GM19463 (cell line): ENCODE data around the gene BAX.

ENCODE experiments used
- ATAC-seq: cut with Tn5 transposase; IDR thresholded peaks from one replicate; pipeline ENCODE4 v1.9.1; 2021; ENCODE audit warnings: mild to moderate bottlenecking, moderate library complexity; ENCODE audit not compliant: unreplicated experiment

BAX gene

DNA sequence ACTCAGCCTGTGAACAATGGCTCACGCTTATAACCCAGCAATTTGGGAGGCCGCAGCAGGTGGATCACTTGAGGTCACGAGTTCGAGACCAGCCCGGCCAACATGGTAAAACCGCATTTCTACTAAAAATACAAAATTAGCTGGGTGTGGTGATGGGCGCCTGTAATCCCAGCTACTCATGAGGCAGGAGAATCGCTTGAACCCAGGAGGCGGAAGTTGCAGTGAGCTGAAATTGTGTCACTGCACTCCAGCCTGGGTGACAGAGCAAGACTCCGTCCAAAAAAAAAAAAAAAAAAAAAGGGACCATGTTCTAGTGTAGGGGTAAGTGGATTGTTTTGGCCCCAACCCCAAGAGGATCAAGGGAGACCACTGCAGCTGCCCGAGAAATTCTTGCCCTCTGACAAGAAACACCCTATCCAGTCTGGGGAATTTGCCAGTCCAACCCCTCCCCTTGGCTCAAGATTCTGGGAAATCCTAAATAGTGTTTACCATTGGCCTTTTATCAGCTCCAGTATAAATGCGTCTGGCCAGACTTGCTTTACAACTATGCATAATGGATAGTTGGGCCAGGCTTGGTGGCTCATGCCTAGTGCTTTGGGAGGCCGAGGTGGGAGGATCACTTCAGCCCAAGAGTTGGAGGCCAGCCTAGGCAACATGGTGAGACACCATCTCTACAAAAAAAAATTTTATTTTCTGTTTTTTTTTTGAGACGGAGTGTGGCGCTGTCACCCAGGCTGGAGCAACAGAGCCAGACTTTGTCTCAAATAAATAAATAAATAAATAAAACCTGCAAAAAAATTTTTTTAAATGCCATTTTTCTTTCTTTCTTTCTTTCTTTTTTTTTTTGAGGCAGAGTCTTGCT lies 26.3 kb upstream of the BAX start:
- no peak for ATAC-seq

DNA sequence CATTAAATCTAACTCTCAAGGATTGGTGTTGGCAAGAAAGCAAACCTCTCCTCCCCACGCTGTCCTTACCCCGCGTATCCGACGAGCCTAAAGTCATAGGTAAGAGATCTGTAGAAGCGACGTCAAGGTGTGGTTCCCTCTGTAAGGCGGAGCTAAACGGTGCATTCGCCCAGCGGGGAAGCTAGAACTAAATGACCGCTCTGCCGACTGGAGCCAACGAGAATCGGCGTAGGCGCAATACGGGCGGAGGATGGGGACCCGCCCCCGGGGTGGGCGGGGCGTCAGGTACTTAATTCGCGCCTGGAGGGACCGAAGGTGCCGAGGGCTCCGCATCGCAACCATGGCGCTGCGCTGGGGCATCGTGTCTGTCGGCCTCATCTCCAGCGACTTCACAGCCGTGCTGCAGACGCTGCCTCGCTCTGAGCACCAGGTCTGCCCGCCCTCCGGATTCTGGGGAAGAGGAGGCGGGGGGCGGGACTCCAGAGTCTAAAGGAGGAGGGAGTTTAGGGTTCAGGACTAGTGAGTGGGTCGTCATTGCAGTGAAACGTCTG lies 21.2 kb upstream of the BAX start, which contains the start of gene DHDH:
DHDH (plus strand) TSS at position 318 of the 551 bp plus-strand sequence; CDS start at position 341, 23 bp downstream.
- ATAC-seq = peak; percentile 56

DNA sequence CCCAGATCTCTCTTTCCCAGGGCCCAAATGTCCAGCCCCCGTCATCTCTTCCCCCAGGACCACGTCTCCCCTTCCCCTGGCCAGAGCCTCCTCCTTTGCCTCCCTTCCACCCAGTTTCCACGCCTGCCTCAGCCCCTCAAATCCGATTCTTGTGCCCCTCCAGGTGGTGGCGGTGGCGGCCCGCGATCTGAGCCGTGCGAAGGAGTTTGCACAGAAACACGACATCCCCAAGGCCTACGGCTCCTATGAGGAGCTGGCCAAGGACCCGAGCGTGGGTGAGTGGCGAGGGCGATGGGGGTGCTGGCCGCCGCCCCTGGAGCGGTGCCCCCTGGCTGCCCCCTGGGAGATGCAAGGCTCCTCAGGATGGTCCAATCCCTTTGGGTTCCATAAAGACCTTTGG lies 19.8 kb upstream of the BAX start:
- ATAC-seq = no peak

DNA sequence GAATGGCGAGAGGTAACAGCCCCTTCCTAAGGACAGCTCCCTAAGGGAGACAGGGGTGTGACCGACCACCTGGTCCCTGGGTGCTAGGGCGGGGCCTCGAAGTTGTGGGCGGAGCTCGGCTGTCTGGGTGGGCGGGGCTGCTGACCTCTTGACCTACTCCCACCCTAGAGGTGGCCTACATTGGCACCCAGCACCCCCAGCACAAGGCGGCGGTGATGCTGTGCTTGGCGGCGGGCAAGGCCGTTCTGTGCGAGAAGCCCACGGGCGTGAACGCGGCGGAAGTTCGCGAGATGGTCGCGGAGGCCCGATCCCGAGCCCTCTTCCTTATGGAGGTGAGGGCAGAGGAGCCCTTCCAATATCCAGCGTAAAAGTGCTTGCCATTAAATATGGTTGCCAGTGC lies 18.8 kb upstream of the BAX start:
- no peak for ATAC-seq

DNA sequence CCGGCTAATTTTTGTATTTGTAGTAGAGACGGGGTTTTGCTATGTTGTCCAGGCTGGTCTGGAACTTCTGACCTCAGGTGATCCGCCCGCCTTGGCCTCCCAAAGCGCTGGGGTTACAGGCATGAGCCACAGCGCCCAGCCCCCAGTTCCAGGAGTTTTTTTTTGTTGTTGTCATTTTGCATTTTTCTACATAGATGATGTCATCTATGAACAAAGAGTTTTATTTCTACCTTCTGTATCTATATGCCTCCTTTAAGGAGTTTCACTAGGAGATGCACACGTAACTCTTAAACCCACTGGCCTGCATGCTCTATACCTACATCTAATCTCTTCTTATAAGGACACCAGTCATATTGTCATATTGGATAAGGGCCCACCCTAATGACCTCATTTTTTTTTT lies 16.4 kb upstream of the BAX start:
- no peak for ATAC-seq

DNA sequence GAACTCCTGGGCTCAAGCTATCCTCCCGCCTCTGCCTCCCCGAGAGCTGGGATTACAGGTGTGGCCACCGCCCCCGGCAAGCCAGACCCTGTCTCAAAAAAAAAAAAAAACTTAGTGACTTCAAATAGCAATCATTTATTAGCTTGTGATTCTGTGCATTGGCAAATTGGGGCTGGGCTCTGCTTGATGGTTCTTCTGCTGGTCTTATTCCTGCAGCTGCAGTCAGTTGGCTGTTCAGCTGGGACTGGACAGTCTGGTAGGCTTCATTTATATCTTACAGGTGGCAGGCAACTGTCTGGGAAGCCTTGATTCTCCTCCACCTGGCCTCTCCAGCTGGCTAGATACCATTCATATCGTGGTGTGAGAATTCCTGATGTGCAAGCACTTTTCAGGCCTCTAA lies 13.8 kb upstream of the BAX start:
- no peak for ATAC-seq

DNA sequence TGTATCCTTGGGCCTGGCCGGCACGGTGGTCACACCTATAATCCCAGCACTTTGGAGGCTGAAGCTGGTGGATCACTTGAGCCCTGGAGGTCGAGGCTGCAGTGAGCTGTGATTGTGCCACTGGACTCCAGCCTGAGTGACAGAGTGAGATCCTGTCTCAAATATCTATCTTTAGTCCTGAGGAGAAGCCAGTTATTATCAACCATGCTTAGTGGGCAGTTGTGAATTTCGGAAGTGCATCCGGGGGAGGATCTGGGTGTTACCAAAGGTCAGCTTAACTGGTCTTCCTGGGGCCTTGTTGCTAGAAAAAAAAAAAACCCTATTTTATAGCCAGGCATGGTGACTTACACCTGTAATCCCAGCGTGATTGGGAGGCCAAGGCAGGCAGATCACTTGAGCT lies 11.6 kb upstream of the BAX start:
- ATAC-seq = no peak

DNA sequence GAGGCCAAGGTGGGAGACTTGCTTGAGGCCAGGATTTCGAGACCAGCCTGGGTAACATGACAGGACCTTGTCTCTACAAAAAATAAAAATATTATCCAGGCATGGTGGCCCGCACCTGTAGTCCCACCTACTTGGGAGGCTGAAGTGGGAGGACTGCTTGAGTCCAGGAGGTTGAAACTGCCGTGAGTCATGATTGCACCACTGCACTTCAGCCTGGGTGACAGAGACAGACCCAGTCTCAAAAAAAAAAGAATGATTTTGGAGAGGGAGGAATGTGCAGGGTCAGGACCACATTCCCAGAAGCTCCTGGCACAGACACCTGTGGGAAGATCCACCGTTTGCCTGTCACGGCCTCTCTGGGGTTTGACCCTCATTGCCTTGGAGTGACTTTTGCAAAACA lies 9.3 kb upstream of the BAX start:
- no peak for ATAC-seq

DNA sequence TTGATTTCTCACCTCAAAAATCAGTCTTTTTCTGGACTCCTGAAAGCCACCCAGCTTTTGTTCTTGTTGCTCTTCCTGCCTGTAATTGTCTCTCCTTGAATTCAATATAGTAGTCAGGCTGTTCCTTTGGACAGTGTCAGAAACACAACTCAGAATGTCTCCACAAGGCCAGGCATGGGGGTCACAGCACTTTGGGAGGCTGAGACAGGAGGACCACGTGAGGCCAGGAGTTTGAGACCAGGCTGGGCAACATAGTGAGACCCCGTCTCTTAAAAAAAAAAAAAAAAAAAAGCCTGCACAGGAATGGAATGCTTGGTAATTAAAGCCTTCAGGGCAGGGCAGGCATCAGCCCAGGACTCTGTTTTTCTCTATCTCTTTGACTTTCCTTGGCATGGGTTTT lies 8.9 kb upstream of the BAX start:
- no peak for ATAC-seq

DNA sequence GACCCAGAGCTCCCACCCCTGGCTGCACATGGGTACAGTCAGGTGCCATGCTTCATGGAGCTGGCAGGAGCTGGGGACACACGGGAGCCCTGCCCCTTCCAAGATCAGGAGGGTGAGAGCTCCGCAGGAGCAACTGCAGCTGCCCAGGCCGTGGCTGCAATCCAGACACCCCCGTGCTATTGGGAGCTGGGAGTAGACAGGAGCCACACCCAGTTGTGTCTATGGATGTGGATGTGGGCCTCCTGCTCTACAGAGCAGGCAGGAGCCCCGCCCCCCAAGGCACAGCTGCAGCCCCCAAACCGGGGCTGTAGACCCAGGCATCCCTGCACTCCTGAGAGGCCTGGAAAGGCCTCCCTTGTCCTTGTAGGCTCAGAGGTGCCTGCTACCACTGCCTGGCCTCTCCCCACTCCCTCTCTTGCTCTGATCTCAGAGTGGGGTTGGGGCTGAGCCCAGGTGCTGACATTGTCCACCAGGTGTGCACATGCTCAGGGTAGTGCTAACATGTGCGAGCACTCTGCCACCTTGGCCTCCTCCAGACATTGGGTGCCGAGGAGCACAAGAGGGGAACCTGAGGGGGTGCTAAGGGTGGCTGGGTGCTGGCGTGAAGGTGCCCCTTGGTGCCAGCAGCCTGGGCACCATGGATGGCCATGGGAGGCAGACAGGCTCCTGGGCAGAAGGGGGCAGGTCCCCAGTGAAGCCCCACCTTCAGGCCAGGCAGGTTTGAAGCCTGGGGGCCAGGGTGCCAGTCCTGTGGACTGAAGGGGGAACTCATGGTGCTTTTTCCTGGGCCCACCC lies 8.0 kb upstream of the BAX start:
- no peak for ATAC-seq

DNA sequence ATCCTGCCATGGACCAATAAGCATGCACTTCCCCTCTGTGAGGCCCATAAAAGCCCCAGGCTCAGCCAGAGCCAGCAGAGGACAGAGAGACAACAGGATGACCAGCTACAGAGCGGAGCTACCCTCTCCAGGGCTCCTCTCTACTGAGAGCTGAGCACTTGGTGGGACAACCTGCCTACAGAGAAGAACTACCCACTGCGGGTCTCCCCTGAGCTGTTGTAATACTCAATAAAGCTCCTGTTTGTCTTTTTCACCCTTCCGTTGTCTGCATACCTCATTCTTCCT lies 7.5 kb upstream of the BAX start:
- no peak for ATAC-seq

DNA sequence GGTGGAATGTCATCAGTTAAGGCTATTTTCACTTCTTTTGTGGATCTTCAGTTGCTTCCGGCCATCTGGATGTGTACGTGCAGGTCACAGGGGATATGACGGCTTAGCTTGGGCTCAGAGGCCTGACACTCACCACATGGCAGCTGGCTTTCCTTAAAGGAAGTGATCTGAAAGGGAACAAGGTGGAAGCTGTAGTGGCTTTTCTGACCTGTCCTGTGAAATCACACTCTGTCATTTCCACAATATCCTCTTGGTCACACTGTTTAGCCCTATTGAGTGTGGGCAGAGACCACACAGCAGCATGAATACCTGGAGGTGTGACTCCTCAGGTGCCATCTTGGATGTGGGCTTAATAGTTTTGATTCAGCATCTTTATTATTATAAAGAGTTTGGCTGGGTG lies 4.5 kb upstream of the BAX start:
- no peak for ATAC-seq

DNA sequence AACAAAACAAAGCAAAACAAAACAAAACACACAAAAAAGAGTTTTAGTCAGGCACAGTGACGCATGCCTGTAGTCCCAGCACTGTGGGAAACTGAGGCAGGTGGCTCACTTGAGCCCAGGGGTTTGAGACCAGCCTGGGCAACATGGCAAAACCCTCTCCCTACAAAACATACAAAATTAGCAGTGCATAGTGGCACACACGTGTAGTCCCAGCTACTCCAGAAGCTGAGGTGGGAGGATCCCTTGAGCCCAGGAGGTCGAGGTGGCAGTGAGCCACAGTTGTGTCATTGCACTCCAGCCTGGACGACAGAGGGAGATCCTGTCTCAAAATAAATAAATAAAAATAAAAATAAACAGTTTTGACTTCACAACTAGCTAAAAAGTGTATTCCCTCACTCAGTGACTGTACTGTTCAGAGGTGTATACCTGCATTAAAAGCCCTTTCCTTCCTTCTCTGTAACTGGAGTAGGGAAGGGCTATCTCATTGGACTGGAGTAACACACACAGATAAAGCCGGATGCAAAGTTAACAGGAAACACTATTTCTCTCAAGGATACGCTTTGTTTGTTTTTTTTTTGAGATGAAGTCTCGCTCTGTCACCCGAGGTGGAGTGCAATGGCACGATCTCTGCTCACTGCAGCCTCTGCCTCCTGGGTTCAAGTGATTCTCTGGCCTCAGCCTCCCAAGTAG lies 3.7 kb upstream of the BAX start:
- ATAC-seq = no peak

DNA sequence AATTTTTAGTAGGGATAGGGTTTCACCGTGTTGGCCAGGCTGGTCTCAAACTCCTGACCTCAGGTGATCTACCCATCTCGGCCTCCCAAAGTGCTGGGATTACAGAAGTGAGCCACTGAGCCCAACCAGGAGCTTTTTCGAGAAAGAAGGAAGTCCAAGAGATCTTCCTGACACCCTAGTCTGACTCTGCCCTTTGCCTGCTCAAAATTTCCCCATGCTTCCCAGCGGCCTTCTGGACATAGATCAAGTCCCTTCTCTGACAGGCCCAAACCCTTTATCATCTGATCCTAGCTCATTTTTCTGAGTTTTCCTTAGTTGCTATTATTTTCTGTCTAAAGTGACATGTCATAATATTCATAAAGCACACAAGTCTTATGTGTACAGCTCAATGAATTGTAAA lies 1.5 kb upstream of the BAX start:
- ATAC-seq = no peak

DNA sequence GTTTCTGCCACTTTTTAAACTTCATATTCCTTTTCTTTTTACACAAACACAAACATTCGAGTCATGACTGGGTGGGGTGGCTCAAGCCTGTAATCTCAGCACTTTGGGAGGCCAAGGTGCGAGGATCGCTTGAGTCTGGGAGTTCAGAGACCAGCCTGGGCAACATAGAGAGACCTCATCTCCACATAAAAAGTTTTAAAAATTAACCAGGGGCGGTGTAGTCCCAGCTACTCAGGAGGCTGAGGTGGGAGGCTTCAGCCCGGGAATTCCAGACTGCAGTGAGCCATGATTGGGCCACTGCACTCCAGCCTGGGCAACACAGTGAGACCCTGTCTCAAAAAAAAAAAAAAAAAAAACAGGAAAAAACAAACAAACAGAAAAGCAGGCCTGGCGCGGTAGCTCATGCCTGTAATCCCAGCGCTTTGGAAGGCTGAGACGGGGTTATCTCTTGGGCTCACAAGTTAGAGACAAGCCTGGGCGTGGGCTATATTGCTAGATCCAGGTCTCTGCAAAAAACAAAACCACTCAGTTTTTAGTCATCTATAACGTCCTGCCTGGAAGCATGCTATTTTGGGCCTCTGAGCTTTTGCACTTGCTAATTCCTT lies 583 bp upstream of the BAX start:
- no peak for ATAC-seq

DNA sequence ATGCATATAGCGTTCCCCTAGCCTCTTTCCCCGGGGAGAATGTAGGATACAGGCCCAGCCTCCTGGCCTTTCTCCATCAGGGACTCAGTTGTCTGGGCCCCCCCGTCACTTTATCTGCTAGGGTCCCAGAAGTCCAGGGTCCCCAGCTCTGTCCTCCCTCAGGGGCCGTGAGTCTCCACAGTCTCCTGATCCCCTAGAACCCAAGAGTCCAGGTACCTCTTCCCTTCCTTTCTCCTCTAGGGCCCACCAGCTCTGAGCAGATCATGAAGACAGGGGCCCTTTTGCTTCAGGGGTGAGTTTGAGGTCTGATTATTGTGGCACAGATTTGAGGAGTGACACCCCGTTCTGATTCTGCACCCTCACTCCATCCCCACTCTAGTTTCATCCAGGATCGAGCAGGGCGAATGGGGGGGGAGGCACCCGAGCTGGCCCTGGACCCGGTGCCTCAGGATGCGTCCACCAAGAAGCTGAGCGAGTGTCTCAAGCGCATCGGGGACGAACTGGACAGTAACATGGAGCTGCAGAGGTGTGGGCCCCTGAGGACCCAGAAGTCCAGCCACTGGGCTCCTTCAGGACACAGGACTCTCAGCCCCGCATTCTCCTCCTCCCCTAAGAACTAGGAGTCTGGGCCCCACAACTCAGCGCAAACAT lies 758 bp downstream of the BAX start:
- no peak for ATAC-seq

DNA sequence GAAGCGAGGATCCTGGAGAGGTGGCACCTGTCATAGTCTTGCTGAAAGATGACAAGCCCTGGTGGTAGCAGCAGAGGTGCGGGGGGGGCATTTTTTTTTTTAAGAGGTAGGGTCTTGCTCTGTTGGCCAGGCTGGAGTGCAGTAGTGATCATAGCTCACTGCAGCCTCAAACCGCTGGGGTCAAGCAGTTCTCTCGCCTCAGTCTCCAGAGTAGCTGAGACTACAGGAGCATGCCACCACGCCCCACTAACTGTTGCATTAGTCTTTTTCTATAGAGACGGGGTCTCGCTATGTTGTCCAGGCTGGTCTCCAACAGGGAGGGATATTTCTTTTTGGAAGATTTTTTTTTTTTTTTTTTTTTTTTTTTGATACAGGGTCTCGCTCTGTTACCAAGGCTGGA lies 3.3 kb downstream of the BAX start:
- no peak for ATAC-seq

DNA sequence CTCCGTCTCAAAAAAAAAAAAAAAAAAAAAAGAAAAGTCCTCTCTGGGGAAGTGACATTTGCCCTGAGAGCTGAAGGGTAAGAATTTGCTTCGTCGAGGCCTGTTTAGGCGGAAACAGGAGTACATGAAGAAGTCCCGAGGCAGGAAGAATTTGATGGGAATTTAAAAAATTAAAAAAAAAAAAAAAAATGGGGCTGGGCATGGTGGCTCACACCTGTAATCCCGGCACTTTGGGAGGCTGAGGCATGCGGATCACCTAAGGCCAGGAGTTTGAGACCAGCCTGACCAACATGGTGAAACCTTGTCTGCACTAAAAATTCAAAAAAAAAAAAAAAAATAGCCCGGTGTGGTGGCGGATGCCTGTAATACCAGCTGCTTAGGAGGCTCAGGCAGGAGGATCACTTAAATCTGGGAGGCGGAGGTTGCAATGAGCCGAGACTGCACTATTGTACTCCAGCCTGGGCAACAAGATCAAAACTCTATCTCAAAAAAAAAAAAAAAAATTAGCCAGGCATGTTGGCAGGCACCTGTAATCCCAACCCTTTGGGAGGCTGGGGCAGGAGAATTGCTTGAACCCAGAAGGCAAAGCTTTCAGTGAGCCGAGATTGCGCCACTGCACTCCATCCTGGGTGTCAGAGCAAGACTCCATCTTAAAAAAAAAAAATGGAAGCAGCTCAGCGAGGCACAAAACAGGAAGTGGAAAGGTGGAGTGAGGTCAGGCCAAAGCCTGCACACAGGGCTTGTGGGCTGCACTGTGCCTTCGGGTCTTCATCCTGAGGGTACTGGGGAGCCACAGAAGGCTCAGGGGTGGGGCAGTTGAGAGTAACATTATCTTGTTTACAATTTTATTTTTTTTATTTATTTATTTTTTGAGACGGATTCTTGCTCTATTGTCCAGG lies 4.9 kb downstream of the BAX start:
- ATAC-seq = no peak

DNA sequence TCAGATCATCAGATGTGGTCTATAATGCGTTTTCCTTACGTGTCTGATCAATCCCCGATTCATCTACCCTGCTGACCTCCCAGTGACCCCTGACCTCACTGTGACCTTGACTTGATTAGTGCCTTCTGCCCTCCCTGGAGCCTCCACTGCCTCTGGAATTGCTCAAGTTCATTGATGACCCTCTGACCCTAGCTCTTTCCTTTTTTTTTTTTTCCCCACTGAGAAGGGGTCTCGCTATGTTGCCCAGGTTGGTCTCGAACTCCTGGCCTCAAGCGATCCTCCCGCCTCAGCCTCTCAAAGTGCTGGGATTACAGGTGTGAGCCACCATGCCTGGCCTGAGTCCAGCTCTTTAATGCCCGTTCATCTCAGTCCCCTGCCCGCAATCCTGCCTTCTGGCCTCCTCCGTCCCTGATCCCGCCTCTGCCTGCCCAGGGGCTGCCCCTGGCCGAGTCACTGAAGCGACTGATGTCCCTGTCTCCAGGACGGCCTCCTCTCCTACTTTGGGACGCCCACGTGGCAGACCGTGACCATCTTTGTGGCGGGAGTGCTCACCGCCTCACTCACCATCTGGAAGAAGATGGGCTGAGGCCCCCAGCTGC lies 6.5 kb downstream of the BAX start:
- no peak for ATAC-seq
